Adrenal gland (tissue), 12 donors: Measurements from ENCODE around the gene SNAPC3. TPM values are rescaled to one million over a fixed set of nuclear protein-coding genes. Genes with fewer than 3 reads are reported as not detected.

Experiments
- polyA plus RNA-seq, 3 donors: library from polyadenylated mRNA; stranded (reverse); fragments of 200-250 nt in 2 of 3; fragments of 350-450 nt in 1 of 3; fragmentation: Illumina TruSeq in 1 of 3; extraction: RNeasy Lipid Tissue Mini Kit (QIAGEN cat#74804) in 1 of 3; gene quantifications; one replicate each; pipeline ENCODE4 v1.2.3, GENCODE V29; 2013 to 2014
- small RNA-seq, 2 donors: library from RNA; depleted of rRNA; stranded (forward); fragments of <200 nt; gene quantifications; one replicate each; pipeline ENCODE3, GENCODE V24; 2016
- total RNA-seq, 9 donors: library from RNA; depleted of rRNA in 4 of 9; stranded (reverse); fragments of >200 nt in 4 of 9; fragments of 120-200 nt in 1 of 9; fragmentation: NEBNext Ultra II Directional in 1 of 9; extraction: Animal tissue kit (Norgen Biotek cat#: 25700) in 1 of 9; gene quantifications; one replicate each; pipeline versions ENCODE4 v1.1.0 to v1.2.4, GENCODE V29; 2013 to 2023
- donor health status: healthy with polysubstance abuse.
- donor health status: Bipolar disorder and iron deficiency.
- donor health status: DM: yes; HTN: yes; CAD: no.
- donor health status: DM: no; HTN: no; CAD: no.
- donor health status: DM: no; HTN: no; CAD: no.
- donor health status: DM: yes; HTN: yes; CAD: no.

Gene SNAPC3
- total and polyA plus RNA-seq, 12 donors, result 9.8 to 62.2 (median 41.1) TPM

Small RNA genes lying within 50 kb of the gene (small RNA-seq; reads per million reads assigned to genes)
- 0 reads per million in 2 donors for gene RNU6-319P

Other genes with a start within 250 kb of the SNAPC3 start
- 10 to 100 TPM in 6 of 9 donors, 1 to 10 TPM in 3; 6.8 to 14.4 (median 12.5) TPM for gene TTC39B, start 115.7 kb upstream of the SNAPC3 start, total RNA-seq
- gene TTC39B, start 115.7 kb upstream of the SNAPC3 start, polyA plus RNA-seq, result 1 to 10 TPM; 3.7 to 6.8 (median 4.9) TPM
- gene PSIP1, start 88.1 kb downstream of the SNAPC3 start, total RNA-seq, result 100 to 1,000 TPM in 1 of 9 donors, 10 to 100 TPM in 8; 27.4 to 132 (median 37.2) TPM
- 10 to 100 TPM; 25.0 to 52.1 (median 48.6) TPM for gene PSIP1, start 88.1 kb downstream of the SNAPC3 start, polyA plus RNA-seq
- gene CCDC171, start 130.2 kb downstream of the SNAPC3 start, total RNA-seq, result 1 to 10 TPM; 1.2 to 4.9 (median 2.3) TPM
- 1 to 10 TPM; 1.4 to 4.1 (median 3.2) TPM for gene CCDC171, start 130.2 kb downstream of the SNAPC3 start, polyA plus RNA-seq